C4-2B (cell line): ENCODE results near the gene SCUBE1.

Experiments
- ZFX ChIP-seq: fragments of 450-650 bp; IDR thresholded peaks from 2 replicates; pipeline ENCODE4 v1.6.1; 2017
- TF ChIP-seq, protein P1 (sequence below): fragments of 450-650 bp; conservative IDR thresholded peaks from 2 replicates; pipeline ENCODE4 v1.5.1; 2017; ENCODE audit warnings: mild to moderate bottlenecking

DNA sequence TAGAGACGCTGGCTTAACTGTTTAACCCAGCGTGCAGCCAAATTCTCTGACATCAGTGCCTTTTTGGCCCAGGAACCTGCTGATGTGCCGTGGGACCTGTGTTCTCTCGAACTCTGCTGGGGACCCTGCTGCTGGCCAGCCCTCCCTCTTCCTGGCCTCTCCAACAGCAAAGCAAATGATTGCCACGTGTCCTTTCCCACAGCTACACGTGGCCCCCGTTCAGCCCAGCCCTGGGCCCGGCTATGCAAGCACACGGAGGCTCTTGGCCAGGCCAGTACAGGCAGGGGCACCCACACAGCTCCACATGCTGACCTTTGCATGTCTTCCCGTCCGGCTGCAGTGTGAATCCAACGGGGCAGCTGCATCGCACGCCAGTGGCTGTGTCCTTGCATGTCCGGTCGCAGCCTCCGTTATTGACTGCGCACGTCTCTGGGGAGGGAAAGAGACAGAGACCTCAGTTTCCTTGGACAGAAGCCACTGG is 104.6 kb downstream of the SCUBE1 start:
- TF ChIP-seq, protein P1, sequence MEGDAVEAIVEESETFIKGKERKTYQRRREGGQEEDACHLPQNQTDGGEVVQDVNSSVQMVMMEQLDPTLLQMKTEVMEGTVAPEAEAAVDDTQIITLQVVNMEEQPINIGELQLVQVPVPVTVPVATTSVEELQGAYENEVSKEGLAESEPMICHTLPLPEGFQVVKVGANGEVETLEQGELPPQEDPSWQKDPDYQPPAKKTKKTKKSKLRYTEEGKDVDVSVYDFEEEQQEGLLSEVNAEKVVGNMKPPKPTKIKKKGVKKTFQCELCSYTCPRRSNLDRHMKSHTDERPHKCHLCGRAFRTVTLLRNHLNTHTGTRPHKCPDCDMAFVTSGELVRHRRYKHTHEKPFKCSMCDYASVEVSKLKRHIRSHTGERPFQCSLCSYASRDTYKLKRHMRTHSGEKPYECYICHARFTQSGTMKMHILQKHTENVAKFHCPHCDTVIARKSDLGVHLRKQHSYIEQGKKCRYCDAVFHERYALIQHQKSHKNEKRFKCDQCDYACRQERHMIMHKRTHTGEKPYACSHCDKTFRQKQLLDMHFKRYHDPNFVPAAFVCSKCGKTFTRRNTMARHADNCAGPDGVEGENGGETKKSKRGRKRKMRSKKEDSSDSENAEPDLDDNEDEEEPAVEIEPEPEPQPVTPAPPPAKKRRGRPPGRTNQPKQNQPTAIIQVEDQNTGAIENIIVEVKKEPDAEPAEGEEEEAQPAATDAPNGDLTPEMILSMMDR = no peak
- TF ChIP-seq ZFX = no peak
